Muscle of leg (tissue), 11 donors: Measurements from ENCODE around the gene ZNF81. TPM values are rescaled to one million over a fixed set of nuclear protein-coding genes. Genes with fewer than 3 reads are reported as not detected.
"Not testable (repeated sequence)": the region's sequence is repeated elsewhere in the genome, so short reads cannot be mapped to it uniquely, and the experiment has no call there.

ENCODE experiments used
- DNase-seq: peaks from one replicate; pipeline ENCODE4 v3.0.0; 2013
- H3K27ac ChIP-seq: one replicate; pipeline ENCODE4 v1.5.1; 2013; ENCODE audit warnings: mild to moderate bottlenecking, low read length, control low read depth
- H3K27me3 ChIP-seq: one replicate; pipeline ENCODE4 v1.6.1; 2013; ENCODE audit warnings: low read length; ENCODE audit not compliant: control insufficient read depth, insufficient read depth
- H3K36me3 ChIP-seq: one replicate; pipeline ENCODE4 v1.6.1; 2013; ENCODE audit warnings: low read length; ENCODE audit not compliant: control insufficient read depth, insufficient read depth
- H3K4me1 ChIP-seq: one replicate; pipeline ENCODE4 v1.6.1; 2013; ENCODE audit warnings: low read length; ENCODE audit not compliant: control insufficient read depth, insufficient read depth
- H3K4me3 ChIP-seq: one replicate; pipeline ENCODE4 v1.5.1; 2013; ENCODE audit warnings: low read length, control low read depth
- H3K9me3 ChIP-seq: replicated peaks from 2 replicates; pipeline ENCODE4 v1.6.1; 2013; ENCODE audit warnings: low read depth, low read length; ENCODE audit not compliant: control insufficient read depth
- WGBS: methylation state at CpG from one replicate; pipeline ENCODE4 v1.1.5; 2013; ENCODE audit warnings: missing lambda C conversion rate; ENCODE audit not compliant: insufficient coverage; 5-methylcytosine and 5-hydroxymethylcytosine counted together
- polyA plus RNA-seq, 8 donors: library from polyadenylated mRNA; unstranded; fragments of 120-200 nt; gene quantifications; one replicate each; pipeline versions ENCODE4 v1.2.1 to v1.2.3, GENCODE V29; 2013; ENCODE audit warnings: inconsistent platforms in 1 of 8, low replicate concordance in 1 of 8; ENCODE audit not compliant: insufficient read length in 8 of 8, insufficient read depth in 1 of 8
- total RNA-seq: library from RNA; stranded (reverse); fragments of 120-200 nt; gene quantifications from one replicate; pipeline ENCODE4 v1.2.4, GENCODE V29; 2013

Gene ZNF81
- total and polyA plus RNA-seq, 9 donors: 3.0 to 6.3 (median 3.5) TPM

DNA sequence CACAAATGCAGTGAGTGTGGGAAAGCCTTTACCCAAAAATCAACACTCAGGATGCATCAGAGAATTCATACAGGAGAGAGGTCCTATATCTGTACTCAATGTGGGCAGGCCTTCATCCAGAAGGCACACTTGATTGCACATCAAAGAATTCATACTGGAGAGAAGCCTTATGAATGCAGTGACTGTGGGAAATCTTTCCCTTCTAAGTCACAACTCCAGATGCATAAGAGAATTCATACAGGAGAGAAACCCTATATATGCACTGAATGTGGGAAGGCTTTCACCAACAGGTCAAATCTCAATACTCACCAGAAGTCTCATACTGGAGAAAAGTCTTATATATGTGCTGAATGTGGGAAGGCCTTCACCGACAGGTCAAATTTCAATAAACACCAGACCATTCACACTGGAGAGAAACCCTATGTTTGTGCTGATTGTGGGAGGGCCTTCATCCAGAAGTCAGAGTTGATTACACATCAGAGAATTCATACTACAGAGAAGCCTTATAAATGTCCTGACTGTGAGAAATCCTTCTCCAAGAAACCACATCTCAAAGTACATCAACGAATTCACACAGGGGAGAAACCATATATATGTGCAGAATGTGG is 79.3 kb downstream of the ZNF81 start:
- peaks cover 11% of the 10 kb centered on the region for H3K9me3 ChIP-seq
- no peak overlapping the region for H3K4me3 ChIP-seq
- H3K27me3 ChIP-seq: no peaks in the 10 kb centered on the region
- H3K36me3 ChIP-seq: peaks cover 3% of the 10 kb centered on the region
- H3K4me1 ChIP-seq: no peaks in the 10 kb centered on the region
- no CpG with 5 or more reads among the region's 2 CpGs for WGBS
- H3K27ac ChIP-seq: no peak overlapping the region
- DNase-seq: no peak

DNA sequence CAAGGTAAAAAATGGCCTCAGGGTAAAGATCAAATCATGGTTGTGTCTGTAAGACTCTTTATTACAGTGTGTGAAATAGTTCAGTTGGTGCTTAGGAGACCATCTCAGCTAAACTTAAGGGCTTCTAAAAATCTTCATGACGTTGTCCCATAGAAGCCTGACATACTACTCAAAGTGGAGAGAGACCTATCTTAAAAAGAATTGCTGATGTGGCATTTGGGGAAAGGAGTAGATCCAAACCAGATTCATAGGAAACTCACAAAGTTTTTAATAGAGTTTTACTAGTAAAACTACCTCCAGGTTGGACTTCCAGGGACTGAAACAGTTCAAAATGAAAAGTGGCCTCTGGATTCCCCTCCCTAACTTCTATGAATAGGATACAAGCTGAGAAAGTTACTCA is 81.6 kb downstream of the ZNF81 start:
- peaks cover 11% of the 10 kb centered on the region for H3K9me3 ChIP-seq
- WGBS: no CpG with 5 or more reads among the region's 1 CpG

GRCh38 chrX:47927212-47927611 is 90.5 kb downstream of the ZNF81 start:
- no peaks in the 10 kb centered on the region for H3K36me3 ChIP-seq
- DNase-seq: no peak
- no peak overlapping the region for H3K4me3 ChIP-seq
- H3K27me3 ChIP-seq: no peaks in the 10 kb centered on the region
- WGBS: no CpG with 5 or more reads among the region's 2 CpGs
- no peaks in the 10 kb centered on the region for H3K4me1 ChIP-seq
- no peak overlapping the region for H3K27ac ChIP-seq
- no peaks in the 10 kb centered on the region for H3K9me3 ChIP-seq

More for the DNA sequence above, 81.6 kb downstream of the ZNF81 start:
- no peak for DNase-seq
- peaks cover 3% of the 10 kb centered on the region for H3K36me3 ChIP-seq
- H3K4me1 ChIP-seq: no peaks in the 10 kb centered on the region
- no peak overlapping the region for H3K27ac ChIP-seq
- no peaks in the 10 kb centered on the region for H3K27me3 ChIP-seq
- H3K4me3 ChIP-seq: no peak overlapping the region

GRCh38 chrX:47931970-47932369 is 95.3 kb downstream of the ZNF81 start:
- not testable (repeated sequence) for DNase-seq, H3K36me3 ChIP-seq, H3K9me3 ChIP-seq, H3K4me1 ChIP-seq, H3K27me3 ChIP-seq, H3K4me3 ChIP-seq, H3K27ac ChIP-seq
- WGBS: no CpG with 5 or more reads among the region's 3 CpGs

DNA sequence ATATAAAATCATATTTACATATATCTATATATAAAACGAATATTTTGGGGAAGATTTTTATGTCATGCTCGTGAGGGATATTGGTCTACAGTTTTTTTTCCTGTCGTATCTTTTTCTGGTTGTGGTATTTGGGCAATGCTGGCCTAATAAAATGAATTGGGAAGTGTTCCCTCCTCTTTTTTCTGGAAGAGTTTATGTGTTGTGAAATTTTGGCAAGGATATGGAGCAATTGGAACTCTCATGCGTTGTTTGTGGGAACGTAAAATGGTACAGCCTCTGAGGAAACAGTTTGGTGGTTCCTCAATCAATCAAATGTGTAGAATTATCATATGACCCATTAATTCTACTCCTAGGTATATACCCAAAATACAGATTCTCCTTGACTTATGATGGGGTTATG is 97.2 kb downstream of the ZNF81 start:
- Histone ChIP-seq H3K4me3 (no peak overlapping the region), H3K27me3 (no peaks in the 10 kb centered on the region), H3K36me3 (no peaks in the 10 kb centered on the region), H3K27ac (no peak overlapping the region), H3K4me1 (no peaks in the 10 kb centered on the region), H3K9me3 (peaks cover 4% of the 10 kb centered on the region)
- DNase-seq: no peak
- no CpG with 5 or more reads among the region's 5 CpGs for whole genome bisulfite sequencing

- H3K27ac ChIP-seq: no peak overlapping the region
- WGBS: 70% methylated on average over 5 of the region's 15 CpGs
- H3K4me1 ChIP-seq: no peaks in the 10 kb centered on the region
- no peaks in the 10 kb centered on the region for H3K27me3 ChIP-seq
- no peak for DNase-seq
- no peaks in the 10 kb centered on the region for H3K36me3 ChIP-seq
- H3K9me3 ChIP-seq: peaks cover 4% of the 10 kb centered on the region
- no peak overlapping the region for H3K4me3 ChIP-seq
These were observed 99.7 kb downstream of the ZNF81 start for GRCh38 chrX:47936224-47936939.

DNA sequence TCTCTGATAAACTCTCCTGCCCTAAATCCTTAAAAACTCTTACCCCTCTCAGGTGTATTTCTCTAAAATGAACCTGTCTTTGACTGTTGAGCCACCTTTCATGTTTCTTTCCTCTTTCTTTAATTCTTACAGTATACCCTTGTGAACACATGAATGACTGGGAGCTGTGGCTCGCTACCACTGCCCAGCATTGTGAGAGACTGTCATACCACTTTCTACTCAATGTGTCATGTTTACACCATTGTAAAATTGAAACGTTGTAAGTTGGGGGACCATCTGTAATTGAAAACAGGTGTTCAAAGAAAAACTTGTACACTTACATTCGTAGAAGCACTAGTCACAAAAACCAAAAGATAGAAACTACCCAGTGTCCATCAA is 100.2 kb downstream of the ZNF81 start:
- H3K4me1 ChIP-seq: no peaks in the 10 kb centered on the region
- H3K36me3 ChIP-seq: no peaks in the 10 kb centered on the region
- DNase-seq: no peak
- H3K9me3 ChIP-seq: peaks cover 4% of the 10 kb centered on the region
- no peak overlapping the region for H3K4me3 ChIP-seq
- no CpG with 5 or more reads among the region's 3 CpGs for WGBS
- no peaks in the 10 kb centered on the region for H3K27me3 ChIP-seq
- H3K27ac ChIP-seq: no peak overlapping the region

DNA sequence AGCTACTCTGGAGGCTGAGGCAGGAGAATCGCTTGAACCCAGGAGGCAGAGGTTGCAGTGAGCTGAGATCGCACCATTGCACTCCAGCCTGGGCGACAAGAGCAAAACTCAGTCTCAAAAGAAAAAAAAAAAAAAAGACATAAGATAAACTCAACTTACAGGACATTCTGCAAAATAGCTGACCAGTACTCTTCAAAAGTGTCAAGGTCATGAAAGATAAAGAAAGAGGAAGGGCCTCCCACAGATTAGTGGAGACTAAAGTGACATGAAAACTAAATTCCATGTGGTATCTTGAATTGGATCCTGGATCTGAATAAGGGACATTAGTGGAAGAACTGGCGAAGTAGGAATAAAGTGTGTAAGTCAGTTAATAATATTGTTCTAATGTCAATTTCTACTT is 103.7 kb downstream of the ZNF81 start:
- Histone ChIP-seq H3K27me3 (no peaks in the 10 kb centered on the region), H3K36me3 (no peaks in the 10 kb centered on the region), H3K9me3 (peaks cover 4% of the 10 kb centered on the region), H3K27ac (no peak overlapping the region), H3K4me1 (no peaks in the 10 kb centered on the region), H3K4me3 (no peak overlapping the region)
- no CpG with 5 or more reads among the region's 4 CpGs for WGBS
- no peak for DNase-seq

GRCh38 chrX:47941423-47941822 is 104.7 kb downstream of the ZNF81 start:
- Histone ChIP-seq H3K27me3 (no peaks in the 10 kb centered on the region), H3K9me3 (peaks cover 4% of the 10 kb centered on the region), H3K36me3 (no peaks in the 10 kb centered on the region), H3K4me3 (no peak overlapping the region), H3K27ac (no peak overlapping the region), H3K4me1 (no peaks in the 10 kb centered on the region)
- 63% methylated on average over 1 of the region's 4 CpGs for WGBS
- DNase-seq: no peak

- H3K4me3 ChIP-seq, H3K36me3 ChIP-seq, DNase-seq, H3K4me1 ChIP-seq, H3K27me3 ChIP-seq, H3K9me3 ChIP-seq, H3K27ac ChIP-seq: not testable (repeated sequence)
- WGBS: 85% methylated on average over 6 of the region's 7 CpGs
These were observed 118.6 kb downstream of the ZNF81 start for GRCh38 chrX:47955295-47955694.
